DMS 273 (cell line): Measurements from ENCODE around the gene SLC39A10.
"Not testable (repeated sequence)": the region's sequence is repeated elsewhere in the genome, so short reads cannot be mapped to it uniquely, and the experiment has no call there.

Source experiments
- DNase-seq: peaks from one replicate; lab custom pipeline; 2025; ENCODE audit not compliant: unreplicated experiment; lab: John Stamatoyannopoulos, UW

The SLC39A10 gene

DNA sequence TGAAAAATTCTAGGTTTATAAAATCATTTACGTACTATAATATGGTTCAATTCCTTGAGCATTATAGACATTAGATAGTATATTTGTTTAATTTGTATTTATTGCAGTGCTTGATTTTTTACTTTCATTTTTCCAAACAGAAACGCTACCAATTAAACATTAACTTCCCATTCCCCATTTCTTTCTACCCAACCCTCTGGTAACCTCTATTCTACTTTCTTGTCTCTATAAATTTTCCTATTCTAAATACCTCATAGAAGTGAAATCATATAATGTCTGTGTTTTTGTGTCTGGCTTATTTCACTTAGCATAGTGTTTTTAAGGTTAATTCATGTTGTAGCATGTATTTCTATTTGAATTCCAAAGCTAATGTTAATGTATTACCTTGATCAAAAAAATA, 11.6 kb upstream of the SLC39A10 start:
- DNase-seq = no peak

DNA sequence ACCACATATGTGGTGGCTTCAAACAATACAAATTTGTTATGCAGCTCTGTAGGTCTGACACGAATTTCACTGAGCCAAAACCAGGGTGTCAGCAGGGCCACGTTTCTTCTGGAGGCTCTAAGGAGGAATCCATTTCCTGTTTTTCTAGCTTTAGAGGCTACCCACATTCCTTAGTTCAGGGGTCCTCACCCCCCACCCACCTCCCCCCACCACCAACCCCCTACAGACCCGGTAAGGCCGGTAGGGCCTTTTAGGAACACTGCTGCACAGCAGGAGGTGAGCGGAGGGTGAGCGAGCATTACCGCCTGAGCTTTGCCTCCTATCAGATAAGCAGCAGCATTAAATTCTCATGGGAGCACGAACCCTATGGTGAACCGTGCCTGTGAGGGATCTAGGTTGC, 10.6 kb upstream of the SLC39A10 start:
- no peak for DNase-seq

DNA sequence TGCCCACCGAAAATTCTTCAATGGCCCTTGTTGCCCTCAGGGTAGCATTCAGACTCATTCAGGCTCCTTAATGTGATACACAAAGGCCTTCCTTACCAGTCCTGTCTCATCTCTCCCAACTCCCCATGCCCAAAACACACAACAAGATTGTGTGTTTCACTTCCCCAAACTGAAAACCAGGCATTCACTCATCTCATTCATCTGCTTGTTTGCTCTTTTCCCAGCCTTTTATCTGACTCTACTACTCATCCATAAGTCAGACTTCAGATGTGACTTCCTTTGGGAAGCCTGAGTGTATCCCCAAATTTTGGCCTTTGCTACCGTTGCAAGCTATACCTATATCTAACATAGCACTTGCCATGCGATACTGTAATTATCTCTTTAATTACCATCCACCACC, 9.7 kb upstream of the SLC39A10 start:
- no peak for DNase-seq

DNA sequence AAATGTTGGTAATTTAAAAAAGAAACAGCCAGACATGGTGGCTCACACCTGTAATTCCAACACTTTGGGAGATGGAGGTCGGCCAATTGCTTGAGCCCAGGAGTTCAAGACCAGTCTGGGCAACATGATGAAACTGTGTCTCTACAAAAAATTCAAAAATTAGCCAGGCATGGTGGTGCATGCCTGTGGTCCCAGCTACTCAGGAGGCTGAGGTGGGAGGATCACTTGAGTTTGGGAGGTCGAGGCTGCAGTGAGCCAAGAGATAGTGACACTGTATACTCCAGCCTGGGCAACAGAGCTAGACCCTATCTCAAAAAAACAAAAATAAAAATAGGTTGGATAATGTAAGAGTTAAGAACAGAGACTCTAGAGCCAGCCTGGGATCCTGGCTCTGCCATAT, 8.7 kb upstream of the SLC39A10 start:
- DNase-seq = not testable (repeated sequence)

DNA sequence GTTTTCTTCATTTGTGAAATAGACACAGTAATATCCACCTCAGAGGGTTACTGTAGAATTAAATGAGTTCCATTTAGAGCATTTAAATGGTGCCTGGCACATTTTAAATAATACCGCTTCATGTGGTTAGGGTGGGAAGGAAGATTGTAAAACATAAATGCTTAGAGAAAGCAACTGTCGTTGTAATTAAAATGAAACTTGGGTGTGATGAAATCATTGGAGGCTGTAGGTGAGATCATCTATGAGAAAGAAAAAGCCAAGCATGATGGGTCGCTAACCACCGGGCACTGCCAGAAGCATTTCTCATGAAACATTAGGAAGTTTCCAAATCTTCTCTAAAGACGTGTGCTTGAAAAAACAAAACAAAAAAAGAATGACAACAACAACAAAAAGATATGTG, 8.2 kb upstream of the SLC39A10 start:
- DNase-seq = no peak

DNA sequence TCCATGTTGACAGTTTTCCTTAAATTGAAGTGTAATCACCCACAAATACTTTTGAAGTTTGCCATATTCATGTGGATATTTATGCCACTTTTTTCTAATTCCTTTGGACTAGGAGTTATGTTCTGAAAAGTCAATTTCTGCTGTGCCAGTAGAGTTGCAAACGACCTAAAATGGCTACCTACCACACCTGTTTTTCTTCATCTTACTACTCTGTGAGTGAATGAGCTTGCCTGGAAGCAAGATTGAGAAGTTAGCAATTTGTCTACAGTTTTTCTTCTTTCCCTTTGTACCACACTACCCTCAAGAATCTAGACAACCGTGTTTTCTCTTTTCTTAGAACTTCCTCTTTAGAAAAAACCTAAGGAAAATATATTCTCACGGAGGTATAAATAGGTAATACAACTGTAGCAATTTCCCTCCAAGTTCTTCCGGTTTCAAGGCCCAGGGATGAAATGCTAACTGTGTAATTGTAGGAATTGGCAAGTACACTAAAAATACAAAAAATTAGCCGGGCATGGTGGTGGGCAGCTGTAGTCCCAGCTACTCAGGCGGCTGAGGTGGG, 7.3 kb upstream of the SLC39A10 start:
- DNase-seq = no peak

DNA sequence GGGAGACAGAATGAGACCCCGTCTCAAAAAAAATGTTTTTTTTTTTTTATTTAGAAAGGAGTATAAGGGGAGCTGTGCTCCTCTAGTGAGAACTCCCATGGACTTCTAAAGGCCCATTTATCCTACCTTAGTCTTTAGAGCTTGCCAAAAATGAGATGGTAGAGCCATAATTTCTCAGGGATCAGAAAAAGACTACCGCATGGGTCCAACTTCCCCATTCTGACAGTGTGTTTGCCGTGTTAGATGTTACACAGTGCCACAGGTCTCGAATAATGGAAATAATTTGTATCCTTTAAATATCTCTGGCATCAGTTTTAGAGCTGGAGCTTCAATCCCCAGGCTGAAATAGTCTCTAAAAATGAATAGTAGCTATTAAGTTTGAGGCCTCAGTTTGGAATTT, 6.0 kb upstream of the SLC39A10 start:
- no peak for DNase-seq

DNA sequence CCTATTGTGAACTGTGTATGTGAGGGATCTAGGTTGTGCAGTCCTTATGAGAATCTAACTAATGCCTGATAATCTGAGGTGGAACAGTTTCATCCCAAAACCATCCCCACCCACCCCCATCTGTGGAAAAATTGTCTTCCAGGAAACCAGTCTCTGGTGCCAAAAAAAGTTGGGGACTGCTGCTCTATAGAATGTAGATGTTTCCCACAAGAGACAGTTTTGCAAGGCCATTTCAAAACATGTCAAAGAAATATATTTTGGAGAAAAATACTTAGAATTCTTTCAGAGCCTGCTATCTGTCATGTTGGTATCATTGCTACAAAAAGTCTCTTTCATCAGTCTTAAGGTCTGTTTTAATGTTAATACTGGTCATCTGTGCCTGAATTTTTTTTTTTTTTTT, 4.1 kb upstream of the SLC39A10 start:
- no peak for DNase-seq

DNA sequence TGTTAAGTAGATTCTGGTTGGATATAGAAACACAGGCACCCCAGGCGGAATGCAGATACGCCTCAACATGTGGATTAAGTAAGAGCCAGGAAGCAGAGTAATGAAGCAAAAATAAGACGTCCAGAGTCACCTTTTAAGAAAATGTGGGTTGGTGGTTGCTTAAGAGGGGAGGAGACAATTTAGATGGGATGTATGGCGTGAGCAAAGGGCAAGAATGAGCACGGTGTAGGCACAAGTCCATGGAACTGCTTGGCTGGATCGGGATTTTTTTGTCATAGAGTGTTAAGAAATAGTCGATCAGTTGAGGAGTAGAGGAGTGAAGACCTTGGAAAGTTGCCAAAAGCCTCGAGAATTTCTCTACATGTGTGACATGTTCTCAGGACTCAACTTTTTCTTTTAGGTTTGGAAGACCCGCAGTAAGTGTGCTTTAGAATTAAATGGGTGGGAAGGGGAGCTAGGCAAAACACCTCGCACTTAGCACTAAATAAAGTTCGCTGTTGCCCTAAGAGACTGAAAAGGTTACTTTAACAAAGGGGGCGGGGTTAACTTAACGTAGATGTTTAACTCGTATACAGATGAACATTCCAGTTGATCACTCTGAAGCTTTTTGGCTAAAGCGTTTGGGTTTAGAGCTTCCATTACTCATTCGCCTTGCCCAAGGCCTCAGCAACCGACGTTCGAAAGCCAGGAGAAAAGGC, 716 bp upstream of the SLC39A10 start:
- peak; percentile 64 for DNase-seq

DNA sequence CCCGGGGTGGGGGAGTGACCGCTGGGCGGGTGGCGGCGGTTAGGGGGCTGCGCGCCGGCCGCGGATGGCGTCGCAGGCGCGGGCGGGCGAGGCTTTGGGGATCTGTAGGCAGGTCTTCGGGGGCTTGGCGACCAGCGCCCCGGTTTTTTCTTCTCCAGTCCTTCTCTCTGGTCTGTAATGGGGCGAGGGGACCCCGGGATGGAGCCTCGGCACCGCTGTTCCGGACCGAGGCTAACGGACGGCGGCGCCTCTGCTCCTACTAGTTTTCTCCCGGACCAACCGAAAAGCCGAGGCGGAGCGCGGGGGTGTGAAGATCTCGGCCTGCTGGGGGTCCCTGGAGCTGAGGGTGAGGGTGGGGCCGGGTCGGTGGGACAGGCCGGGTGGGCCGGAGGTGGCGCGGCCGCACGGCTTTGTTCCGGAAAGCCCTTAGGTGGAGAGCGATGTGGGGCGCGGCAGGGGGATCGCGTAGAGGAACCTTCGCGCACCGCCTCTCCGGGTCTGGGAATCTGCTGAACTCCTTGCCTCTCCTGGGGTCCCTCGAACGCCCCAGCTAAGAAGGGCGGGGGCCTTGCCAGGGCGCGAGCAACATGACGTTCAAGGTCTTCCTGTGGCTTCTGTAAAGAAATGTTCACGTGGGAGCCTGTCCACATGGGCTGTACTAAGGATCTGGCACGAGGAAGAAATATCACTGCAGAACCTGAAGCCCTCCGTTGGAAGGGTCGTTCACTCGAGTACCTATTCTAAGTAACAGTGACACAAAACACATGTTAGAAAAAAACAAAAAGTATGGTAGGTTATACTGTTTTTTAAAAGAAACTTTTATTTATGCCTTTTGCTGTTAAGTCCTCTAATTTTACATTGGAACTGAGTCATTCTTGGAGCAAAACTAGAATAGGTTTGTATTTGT, 861 bp downstream of the SLC39A10 start:
- peak; percentile 83 for DNase-seq

DNA sequence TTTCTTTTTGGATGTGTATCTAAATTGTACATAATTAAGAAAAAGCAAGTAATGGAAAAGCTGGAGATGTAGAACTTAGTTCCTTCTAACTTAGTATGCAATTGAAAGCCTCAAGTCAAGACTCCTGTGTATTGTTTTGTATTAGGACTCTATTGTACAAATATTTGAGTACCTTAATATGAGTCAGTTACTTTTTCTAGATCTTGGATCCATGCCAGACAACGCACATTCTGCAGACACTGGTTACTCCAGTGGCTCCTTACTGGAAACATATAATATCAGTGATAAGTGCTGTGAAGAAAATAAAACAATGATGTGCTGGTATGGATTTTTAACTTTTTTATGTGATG, 1.5 kb downstream of the SLC39A10 start:
- peak; percentile 74 for DNase-seq

DNA sequence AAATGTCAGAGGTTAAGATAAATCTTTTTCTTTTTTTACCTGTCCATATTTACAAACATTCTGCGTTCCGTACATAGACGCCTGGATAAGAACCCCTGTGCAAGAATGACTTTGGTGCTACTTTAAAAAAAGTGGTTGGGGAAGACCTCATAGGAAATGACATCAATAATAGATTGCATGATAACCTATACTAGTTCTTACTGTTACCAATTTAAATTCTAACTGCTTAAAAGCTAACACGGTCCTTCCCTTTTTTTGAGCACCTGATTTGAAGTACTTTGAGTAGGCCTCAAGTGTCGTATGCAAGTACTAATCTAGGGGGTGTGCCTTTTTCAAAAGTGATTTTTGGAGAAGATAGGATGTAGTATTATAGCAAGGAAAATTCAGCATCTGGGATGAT, 2.1 kb downstream of the SLC39A10 start:
- DNase-seq = peak; percentile 14

DNA sequence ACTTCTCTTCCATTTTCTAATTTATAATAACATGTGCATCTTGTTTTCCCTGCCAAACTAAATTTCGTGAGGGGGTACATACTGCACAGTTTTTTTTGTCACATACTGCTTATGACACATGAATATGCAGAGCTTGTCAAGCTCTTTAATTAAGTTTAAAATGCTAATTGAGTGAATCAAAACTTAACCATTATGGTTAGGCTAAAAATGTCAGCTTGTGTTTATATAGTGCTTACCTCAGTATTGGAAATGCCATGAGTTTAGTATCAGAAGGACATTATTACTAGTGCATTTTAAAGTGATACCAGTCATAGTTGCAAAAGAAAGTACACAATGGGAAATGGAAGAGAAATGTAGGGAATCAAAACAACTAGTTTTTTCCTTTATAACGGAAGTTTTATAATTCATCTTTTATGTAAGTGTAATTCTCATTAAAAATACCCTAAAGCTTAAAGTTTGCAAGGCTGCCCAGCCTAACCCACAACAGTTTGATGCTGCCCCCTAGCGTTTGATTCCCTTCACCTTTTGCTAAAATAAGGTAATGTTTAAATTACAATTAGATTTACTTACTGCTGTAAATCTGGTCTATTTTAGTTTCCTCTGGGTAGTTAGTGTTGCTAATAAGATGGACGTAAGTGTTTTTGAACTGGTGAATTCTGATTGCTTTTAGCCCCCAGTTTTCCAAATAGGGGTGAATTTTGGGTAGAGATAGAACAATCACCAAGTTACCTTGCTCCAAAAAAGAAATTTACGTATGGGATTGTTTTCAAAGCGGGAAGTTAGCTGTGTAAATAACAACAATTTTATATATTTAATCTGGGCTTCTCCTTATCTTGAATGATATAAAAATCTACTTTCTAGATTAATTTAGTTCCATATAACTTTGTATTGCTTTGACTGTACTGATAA, 3.2 kb downstream of the SLC39A10 start:
- DNase-seq = peak; percentile 83

DNA sequence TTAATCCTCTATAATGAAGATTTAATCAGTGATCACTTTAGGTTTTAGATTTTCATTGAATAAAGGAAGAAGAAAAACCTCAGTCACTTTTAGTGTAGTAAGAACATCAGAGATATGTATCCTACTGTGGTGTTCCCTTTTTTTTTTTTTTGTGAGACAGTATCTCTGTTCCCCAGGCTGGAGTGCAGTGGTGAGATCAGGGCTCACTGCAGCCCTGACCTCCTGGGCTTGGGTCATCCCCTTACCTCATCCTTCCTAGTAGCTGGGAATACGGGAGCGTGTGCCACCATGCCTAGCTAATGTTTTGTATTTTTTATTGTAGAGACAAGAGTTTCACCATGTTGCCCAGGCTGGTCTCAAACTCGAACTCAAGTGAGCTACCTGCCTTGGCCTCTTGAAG, 5.1 kb downstream of the SLC39A10 start:
- DNase-seq = no peak

DNA sequence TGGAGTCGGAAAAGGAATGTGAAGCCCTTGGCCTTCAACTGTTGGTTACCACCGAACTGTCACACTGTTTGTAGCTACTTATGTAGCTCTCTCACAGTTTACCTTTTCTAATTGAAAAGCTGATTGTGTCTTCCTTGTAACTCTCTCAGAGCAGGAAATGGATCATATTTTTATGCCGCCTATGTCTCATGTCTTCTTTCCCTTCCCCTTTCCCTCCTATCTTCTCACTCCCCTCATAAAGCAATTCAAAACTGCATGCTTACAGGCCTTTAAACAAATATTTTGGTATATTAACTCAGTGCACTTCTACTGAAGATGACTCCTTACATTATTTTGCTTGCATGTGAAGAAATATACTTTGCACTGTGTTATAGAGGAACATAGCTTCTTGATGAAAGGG, 6.0 kb downstream of the SLC39A10 start:
- DNase-seq = no peak

DNA sequence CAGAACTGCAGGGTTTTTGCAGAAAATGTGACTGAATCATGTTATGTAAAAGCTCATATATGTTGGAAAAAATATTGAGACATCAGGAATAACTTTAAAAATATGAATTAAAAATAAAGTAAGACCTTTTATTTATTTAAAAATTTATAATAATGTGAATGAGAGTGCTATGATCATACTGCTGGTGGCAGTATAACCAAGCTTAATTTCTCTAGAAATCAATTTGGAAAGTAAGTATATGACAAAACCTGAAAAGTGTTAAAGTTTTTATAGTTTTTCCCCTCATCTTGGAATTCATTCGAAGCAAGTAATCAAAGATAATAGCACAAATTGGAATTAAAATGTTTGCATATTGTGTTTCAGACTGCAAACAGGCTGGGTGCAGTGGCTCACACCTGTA, 7.5 kb downstream of the SLC39A10 start:
- DNase-seq = no peak

DNA sequence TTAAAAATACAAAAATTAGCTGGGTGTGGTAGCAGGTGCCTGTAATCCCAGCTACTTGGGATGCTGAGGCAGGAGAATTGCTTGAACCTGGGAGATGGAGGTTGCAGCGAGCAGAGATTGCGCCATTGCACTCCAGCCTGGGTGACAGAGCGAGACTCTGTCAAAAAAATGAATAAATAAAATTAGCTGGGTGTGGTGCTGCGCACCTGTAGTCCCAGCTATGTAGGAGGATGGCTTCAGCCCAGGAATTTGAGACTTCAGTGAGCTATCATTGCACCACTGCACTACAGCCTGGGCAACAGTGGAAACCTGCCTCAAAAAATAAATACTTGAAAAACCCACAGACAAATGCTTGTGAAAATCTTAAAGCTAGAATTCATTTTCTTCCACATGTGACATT, 8.1 kb downstream of the SLC39A10 start:
- not testable (repeated sequence) for DNase-seq

DNA sequence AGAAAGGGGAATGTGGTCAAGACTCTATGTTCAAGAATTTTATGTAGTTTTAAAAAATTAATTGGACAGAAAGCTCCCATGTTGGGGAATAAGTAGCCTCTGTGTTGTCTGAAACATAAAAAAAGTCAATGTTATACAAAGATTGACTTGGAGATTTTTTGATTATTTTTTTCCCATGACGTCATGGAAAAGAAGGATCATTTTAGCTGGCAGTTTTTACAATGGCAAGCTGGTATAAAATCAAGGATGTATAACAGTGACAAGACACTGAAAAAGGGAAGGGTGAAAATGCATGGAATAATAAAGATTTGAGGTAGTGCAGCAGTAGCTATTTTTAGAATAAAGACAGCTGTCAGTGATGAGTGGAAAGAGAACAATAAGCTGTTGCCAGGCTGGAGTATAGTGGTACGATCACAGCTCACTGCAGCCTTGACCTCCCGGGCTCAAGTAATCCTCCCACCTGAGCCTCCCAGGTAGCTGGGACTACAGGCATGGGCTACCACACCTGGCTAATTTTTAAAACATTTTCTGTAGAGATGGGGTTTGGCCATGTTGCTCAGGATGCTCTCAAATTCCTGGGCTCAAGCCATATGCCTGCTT, 9.2 kb downstream of the SLC39A10 start:
- DNase-seq = no peak

DNA sequence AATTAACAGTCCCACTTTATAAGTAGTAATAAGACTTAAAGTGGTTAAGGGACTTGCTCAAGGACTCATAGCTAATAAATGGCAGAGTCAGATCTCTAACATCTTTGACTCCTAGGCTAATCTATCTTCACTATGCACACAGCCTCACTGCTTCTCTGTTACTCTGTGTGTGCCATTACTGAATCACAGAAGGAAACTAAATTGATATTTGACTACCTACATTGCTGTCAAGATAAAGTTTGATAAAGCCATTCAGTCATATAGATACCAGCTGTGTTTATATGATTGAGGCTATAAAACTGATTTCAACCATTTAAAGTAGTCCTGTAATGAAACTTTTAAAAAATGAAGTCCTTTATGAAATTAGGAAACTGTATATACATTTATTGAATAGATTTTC, 10.9 kb downstream of the SLC39A10 start:
- DNase-seq = no peak

DNA sequence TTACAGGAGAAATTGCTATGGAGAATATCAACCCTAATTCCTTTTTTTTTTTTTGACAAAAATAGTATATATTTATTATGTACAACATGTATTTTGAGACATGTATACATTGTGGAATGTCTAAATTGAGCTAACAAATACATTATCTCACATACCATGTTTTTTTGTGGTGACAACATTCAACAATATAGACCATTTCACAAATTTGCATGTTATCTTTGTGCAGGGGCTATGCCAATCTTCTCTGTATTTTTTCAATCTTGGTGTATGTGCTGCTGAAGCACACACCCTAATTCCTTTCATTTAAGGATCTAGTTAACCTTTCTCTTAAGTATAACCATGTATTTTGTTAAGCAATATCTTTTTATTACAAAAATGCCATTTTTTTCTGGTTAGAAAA, 13.2 kb downstream of the SLC39A10 start:
- no peak for DNase-seq

DNA sequence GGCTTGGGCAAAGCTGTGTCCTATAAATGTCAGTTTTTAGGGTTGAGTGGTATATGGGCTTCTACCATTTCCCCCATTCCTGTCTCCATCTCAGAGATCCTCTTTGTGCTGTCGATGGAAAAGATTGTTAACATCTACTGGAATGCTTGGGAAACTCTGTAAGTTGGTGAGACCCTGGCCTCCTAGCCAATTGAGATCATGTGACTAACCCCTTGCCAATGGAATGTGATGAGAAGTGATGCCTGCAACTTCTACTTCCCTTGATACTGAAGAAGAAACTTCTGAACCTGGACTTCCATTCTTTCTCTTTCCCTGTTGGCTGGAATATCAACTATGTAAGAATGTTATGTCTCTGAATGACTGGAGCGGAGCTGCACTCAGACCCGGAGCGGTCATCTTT, 14.5 kb downstream of the SLC39A10 start:
- no peak for DNase-seq
